ENCODE data around the gene WHAMM.

The WHAMM gene

DNA sequence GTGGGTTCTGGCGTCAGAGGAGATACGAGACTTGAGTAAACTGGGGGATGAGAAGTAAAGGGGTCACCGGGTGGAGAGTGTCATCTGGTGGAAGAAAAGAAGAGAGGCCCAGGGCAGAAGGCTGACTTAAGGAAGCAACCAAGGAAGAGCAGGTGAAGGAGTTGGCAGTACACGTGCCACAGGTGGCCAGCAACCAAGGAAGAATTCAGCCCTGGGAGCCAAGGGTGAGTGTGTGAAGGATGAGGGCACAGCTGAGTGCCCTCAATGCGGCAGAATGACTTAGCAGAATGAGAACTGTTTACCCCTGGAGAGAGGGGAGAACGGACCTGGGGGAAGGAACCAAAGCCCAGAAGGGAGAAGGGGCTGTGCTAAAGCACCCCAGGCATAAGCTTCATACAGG lies 71.3 kb downstream of the WHAMM start:
- Histone ChIP-seq H3K9me2 (replicated peaks; ENCODE audit: insufficient read depth, low read length) (no peaks in the 10 kb centered on the region), H3K79me2 (ENCODE audit: insufficient read depth, low read length) (no peaks in the 10 kb centered on the region)

DNA sequence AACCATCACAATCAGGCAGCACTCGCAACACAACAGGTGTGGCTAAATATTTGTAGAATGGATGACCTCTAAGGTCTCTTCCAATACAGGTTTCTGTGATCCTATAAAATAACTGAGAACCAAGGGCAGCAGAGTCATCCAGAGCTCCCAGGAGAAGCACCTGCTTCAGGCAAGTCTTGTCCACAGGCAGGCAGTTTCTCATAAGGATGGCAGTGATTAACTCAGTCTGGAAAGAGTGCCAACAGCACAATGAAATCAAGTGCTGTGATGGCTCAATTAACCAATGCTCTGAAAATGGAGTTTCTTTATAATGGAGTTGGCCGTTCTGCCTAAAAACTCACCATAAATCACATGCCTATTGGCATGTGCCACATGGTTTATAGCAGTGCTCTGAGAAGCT lies 72.3 kb downstream of the WHAMM start:
- Histone ChIP-seq H3K36me3 (ENCODE audit: low read length) (no peaks in the 10 kb centered on the region), H3K27me3 (ENCODE audit: low read length) (no peaks in the 10 kb centered on the region), H3K4me3 (ENCODE audit: insufficient read depth, low read length, poor library complexity, severe bottlenecking) (no peak overlapping the region), H3K4me2 (ENCODE audit: low read depth, low read length, poor library complexity, severe bottlenecking) (no peak overlapping the region), H4K20me1 (ENCODE audit: low read depth, low read length) (no peaks in the 10 kb centered on the region), H3K79me2 (ENCODE audit: insufficient read depth, low read length) (no peaks in the 10 kb centered on the region), H3K9me3 (ENCODE audit: insufficient read depth, low read length) (no peaks in the 10 kb centered on the region), H3K9ac (ENCODE audit: low read length) (no peak overlapping the region), H3K27ac (ENCODE audit: low read depth, low read length) (no peak overlapping the region), H2AFZ (ENCODE audit: low read depth, low read length, severe bottlenecking) (no peak overlapping the region), H3F3A (ENCODE audit: insufficient read depth) (no peaks in the 10 kb centered on the region), H3K9me2 (replicated peaks; ENCODE audit: insufficient read depth, low read length) (no peaks in the 10 kb centered on the region)
- TF ChIP-seq, protein P1, sequence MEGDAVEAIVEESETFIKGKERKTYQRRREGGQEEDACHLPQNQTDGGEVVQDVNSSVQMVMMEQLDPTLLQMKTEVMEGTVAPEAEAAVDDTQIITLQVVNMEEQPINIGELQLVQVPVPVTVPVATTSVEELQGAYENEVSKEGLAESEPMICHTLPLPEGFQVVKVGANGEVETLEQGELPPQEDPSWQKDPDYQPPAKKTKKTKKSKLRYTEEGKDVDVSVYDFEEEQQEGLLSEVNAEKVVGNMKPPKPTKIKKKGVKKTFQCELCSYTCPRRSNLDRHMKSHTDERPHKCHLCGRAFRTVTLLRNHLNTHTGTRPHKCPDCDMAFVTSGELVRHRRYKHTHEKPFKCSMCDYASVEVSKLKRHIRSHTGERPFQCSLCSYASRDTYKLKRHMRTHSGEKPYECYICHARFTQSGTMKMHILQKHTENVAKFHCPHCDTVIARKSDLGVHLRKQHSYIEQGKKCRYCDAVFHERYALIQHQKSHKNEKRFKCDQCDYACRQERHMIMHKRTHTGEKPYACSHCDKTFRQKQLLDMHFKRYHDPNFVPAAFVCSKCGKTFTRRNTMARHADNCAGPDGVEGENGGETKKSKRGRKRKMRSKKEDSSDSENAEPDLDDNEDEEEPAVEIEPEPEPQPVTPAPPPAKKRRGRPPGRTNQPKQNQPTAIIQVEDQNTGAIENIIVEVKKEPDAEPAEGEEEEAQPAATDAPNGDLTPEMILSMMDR (IDR thresholded peaks at IDR 0.05; ENCODE audit: insufficient read depth, low read length, poor library complexity, severe bottlenecking) = no peak
- no peak for TF ChIP-seq EZH2phosphoT487 (conservative IDR thresholded peaks at IDR 0.05; ENCODE audit: low read length)

More for the DNA sequence above, 71.3 kb downstream of the WHAMM start:
- H3K27me3 ChIP-seq (ENCODE audit: low read length) = no peaks in the 10 kb centered on the region
- H3K4me2 ChIP-seq (ENCODE audit: low read depth, low read length, poor library complexity, severe bottlenecking) = no peak overlapping the region
- H3K9ac ChIP-seq (ENCODE audit: low read length) = no peak overlapping the region
- no peaks in the 10 kb centered on the region for H3F3A ChIP-seq (ENCODE audit: insufficient read depth)
- no peaks in the 10 kb centered on the region for H4K20me1 ChIP-seq (ENCODE audit: low read depth, low read length)
- no peaks in the 10 kb centered on the region for H3K36me3 ChIP-seq (ENCODE audit: low read length)
- no peak overlapping the region for H3K4me3 ChIP-seq (ENCODE audit: insufficient read depth, low read length, poor library complexity, severe bottlenecking)
- no peak overlapping the region for H2AFZ ChIP-seq (ENCODE audit: low read depth, low read length, severe bottlenecking)
- TF ChIP-seq, protein P1 (IDR thresholded peaks at IDR 0.05; ENCODE audit: insufficient read depth, low read length, poor library complexity, severe bottlenecking) = no peak
- no peak for TF ChIP-seq EZH2phosphoT487 (conservative IDR thresholded peaks at IDR 0.05; ENCODE audit: low read length)
- H3K27ac ChIP-seq (ENCODE audit: low read depth, low read length) = no peak overlapping the region
- H3K9me3 ChIP-seq (ENCODE audit: insufficient read depth, low read length) = no peaks in the 10 kb centered on the region

DNA sequence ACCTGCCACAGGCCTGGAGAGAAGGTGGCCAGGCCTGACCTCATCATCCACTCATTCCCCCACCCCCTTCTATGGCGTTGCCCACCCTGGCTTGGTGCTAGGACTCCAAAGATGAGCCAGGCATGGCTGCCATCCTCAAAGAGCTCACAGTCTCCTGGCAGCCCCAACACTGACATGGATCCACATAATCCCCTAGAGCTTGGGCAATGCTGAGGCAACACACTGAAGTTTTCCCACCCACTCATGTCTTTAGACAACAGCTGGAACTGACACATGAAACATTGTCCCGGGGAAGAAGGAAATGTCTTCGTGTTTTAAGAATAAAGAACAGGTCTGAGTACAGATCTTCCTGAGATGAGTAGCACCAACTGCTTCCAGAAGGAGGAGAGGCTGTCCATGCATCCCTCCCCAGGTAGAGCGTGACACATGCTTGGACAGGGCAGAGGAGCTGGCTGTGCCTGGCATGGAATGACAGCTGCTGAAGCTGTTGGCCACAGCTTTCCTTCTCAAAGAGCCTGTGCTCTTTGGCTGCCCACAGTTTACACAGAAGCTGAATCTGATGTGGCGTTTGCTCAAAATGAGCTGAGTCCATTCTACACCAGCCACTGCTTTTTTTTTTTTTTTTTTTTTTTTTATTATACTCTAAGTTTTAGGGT lies 73.0 kb downstream of the WHAMM start:
- Histone ChIP-seq H3K9me3 (ENCODE audit: insufficient read depth, low read length) (no peaks in the 10 kb centered on the region), H3K4me2 (ENCODE audit: low read depth, low read length, poor library complexity, severe bottlenecking) (no peak overlapping the region), H3K79me2 (ENCODE audit: insufficient read depth, low read length) (no peaks in the 10 kb centered on the region), H3K4me3 (ENCODE audit: insufficient read depth, low read length, poor library complexity, severe bottlenecking) (no peak overlapping the region), H3K27ac (ENCODE audit: low read depth, low read length) (no peak overlapping the region), H3K27me3 (ENCODE audit: low read length) (no peaks in the 10 kb centered on the region), H4K20me1 (ENCODE audit: low read depth, low read length) (no peaks in the 10 kb centered on the region), H3K36me3 (ENCODE audit: low read length) (no peaks in the 10 kb centered on the region), H3F3A (ENCODE audit: insufficient read depth) (no peaks in the 10 kb centered on the region), H3K9ac (ENCODE audit: low read length) (no peak overlapping the region), H3K9me2 (replicated peaks; ENCODE audit: insufficient read depth, low read length) (no peaks in the 10 kb centered on the region), H2AFZ (ENCODE audit: low read depth, low read length, severe bottlenecking) (no peak overlapping the region)
- TF ChIP-seq, protein P1 (IDR thresholded peaks at IDR 0.05; ENCODE audit: insufficient read depth, low read length, poor library complexity, severe bottlenecking) = no peak
- TF ChIP-seq EZH2phosphoT487 (conservative IDR thresholded peaks at IDR 0.05; ENCODE audit: low read length) = no peak
